Liver (tissue), 9 donors: ENCODE measurements around the gene CPN1. TPM values are rescaled to one million over a fixed set of nuclear protein-coding genes. Genes with fewer than 3 reads are reported as not detected.

Experiments
- DNase-seq: peaks from one replicate; pipeline ENCODE4 v3.0.0-alpha.2; 2017; ENCODE audit warnings: low spot score
- H3K27ac ChIP-seq, 2 donors: one replicate each; pipeline ENCODE4 v1.7.0; 2013; ENCODE audit warnings: inconsistent platforms in 2 of 2, low read length in 2 of 2, control low read depth in 1 of 2, low read depth in 1 of 2, mild to moderate bottlenecking in 1 of 2
- H3K27me3 ChIP-seq, 4 donors: one replicate each; pipeline versions ENCODE4 v1.6.1 to v1.7.0; 2013; ENCODE audit warnings: low read length in 3 of 4, inconsistent platforms in 1 of 4, mild to moderate bottlenecking in 1 of 4, moderate library complexity in 1 of 4; ENCODE audit not compliant: control insufficient read depth in 4 of 4, insufficient read depth in 4 of 4
- H3K36me3 ChIP-seq, 4 donors: one replicate each; pipeline versions ENCODE4 v1.6.1 to v1.7.0; 2013; ENCODE audit warnings: low read length in 3 of 4, mild to moderate bottlenecking in 3 of 4, low read depth in 1 of 4, moderate library complexity in 1 of 4; ENCODE audit not compliant: control insufficient read depth in 4 of 4, insufficient read depth in 3 of 4
- H3K4me1 ChIP-seq, 4 donors: one replicate each; pipeline versions ENCODE4 v1.6.1 to v1.7.0; 2013; ENCODE audit warnings: low read length in 3 of 4, mild to moderate bottlenecking in 3 of 4, moderate library complexity in 1 of 4; ENCODE audit not compliant: control insufficient read depth in 4 of 4, insufficient read depth in 4 of 4
- H3K4me3 ChIP-seq, 3 donors: one replicate each; pipeline versions ENCODE4 v1.6.1 to v1.7.0; 2013; ENCODE audit warnings: low read length in 3 of 3, control low read depth in 1 of 3, low read depth in 1 of 3, mild to moderate bottlenecking in 1 of 3
- H3K9ac ChIP-seq, 2 donors: one replicate each; pipeline ENCODE4 v1.7.0; 2013; ENCODE audit warnings: low read length in 2 of 2, mild to moderate bottlenecking in 2 of 2, moderate library complexity in 2 of 2, control low read depth in 1 of 2, low read depth in 1 of 2
- H3K9me3 ChIP-seq, 4 donors: one replicate each; pipeline versions ENCODE4 v1.6.1 to v1.7.0; 2013; ENCODE audit warnings: low read length in 3 of 4; ENCODE audit not compliant: control insufficient read depth in 4 of 4
- EGR1 ChIP-seq, 2 donors: IDR thresholded peaks; 2 replicates each; pipeline ENCODE4 v1.6.1; 2016 to 2018; ENCODE audit warnings: antibody characterized with exemption in 2 of 2, low read depth in 2 of 2
- FOXA1 ChIP-seq: IDR thresholded peaks from 2 replicates; pipeline ENCODE4 v1.6.1; 2016; ENCODE audit warnings: antibody characterized with exemption
- FOXA2 ChIP-seq: IDR thresholded peaks from 2 replicates; pipeline ENCODE4 v1.6.1; 2016; ENCODE audit warnings: antibody characterized with exemption
- HNF4G ChIP-seq: IDR thresholded peaks from 2 replicates; pipeline ENCODE4 v1.6.1; 2016; ENCODE audit warnings: antibody characterized with exemption
- JUND ChIP-seq, 2 donors: IDR thresholded peaks; 2 replicates each; pipeline ENCODE4 v1.6.1; 2016; ENCODE audit warnings: antibody characterized with exemption in 2 of 2
- NR2F2 ChIP-seq: IDR thresholded peaks from 2 replicates; pipeline ENCODE4 v1.6.1; 2016; ENCODE audit warnings: antibody characterized with exemption
- RAD21 ChIP-seq, 2 donors: IDR thresholded peaks; 2 replicates each; pipeline ENCODE4 v1.6.1; 2016; ENCODE audit warnings: antibody characterized with exemption in 2 of 2, mild to moderate bottlenecking in 2 of 2
- RXRA ChIP-seq, 2 donors: IDR thresholded peaks; 2 replicates each; pipeline ENCODE4 v1.6.1; 2017 to 2018; ENCODE audit warnings: antibody characterized with exemption in 2 of 2, mild to moderate bottlenecking in 1 of 2
- SP1 ChIP-seq: IDR thresholded peaks from 2 replicates; pipeline ENCODE4 v1.6.1; 2018; ENCODE audit warnings: antibody characterized with exemption, mild to moderate bottlenecking
- TAF1 ChIP-seq: conservative IDR thresholded peaks from 2 replicates; pipeline ENCODE4 v1.6.1; 2016; ENCODE audit warnings: antibody characterized with exemption, mild to moderate bottlenecking
- YY1 ChIP-seq: IDR thresholded peaks from 2 replicates; pipeline ENCODE4 v1.6.1; 2016; ENCODE audit warnings: antibody characterized with exemption, mild to moderate bottlenecking
- WGBS: extraction: QIAGEN DNeasy Blood & Tissue Kit; methylation state at CpG from one replicate; pipeline ENCODE4 v1.1.7; 2013; 5-methylcytosine and 5-hydroxymethylcytosine counted together
- polyA plus RNA-seq, 2 donors: library from polyadenylated mRNA; stranded (reverse) in 1 of 2; unstranded in 1 of 2; fragments of 200-250 nt in 1 of 2; fragments of >200 nt in 1 of 2; fragmentation: Nextera tagmentation in 1 of 2; extraction: Ambion mirVana in 1 of 2; gene quantifications; one replicate each; pipeline versions ENCODE4 v1.2.1 to v1.2.3, GENCODE V29; 2013 to 2015
- total RNA-seq, 2 donors: library from RNA; depleted of rRNA; stranded (reverse); fragments of >200 nt; gene quantifications; one replicate each; pipeline ENCODE4 v1.2.3, GENCODE V29; 2014
- TF ChIP-seq, protein P1 (sequence below): fragments of 150-350 bp; IDR thresholded peaks from 2 replicates; pipeline ENCODE4 v1.5.1; 2017; ENCODE audit warnings: improper control_type of control experiment, low read depth, low read length; ENCODE audit not compliant: missing input control
- TF ChIP-seq, protein P2 (sequence below): IDR thresholded peaks from 2 replicates; pipeline ENCODE4 v1.6.1; 2016; ENCODE audit warnings: antibody characterized with exemption, mild to moderate bottlenecking
- TF ChIP-seq, protein P3 (sequence below): IDR thresholded peaks from 2 replicates; pipeline ENCODE4 v1.6.1; 2016; ENCODE audit warnings: antibody characterized with exemption
- TF ChIP-seq, protein P4 (sequence below): IDR thresholded peaks from 2 replicates; pipeline ENCODE4 v1.6.1; 2016; ENCODE audit warnings: antibody characterized with exemption
- TF ChIP-seq, protein P5 (sequence below): IDR thresholded peaks from 2 replicates; pipeline ENCODE4 v1.6.1; 2016; ENCODE audit warnings: antibody characterized with exemption
- donor health status: healthy.
- donor health status: healthy.
- donor health status: healthy.
- donor health status: healthy.
- donor health status: healthy.

Gene CPN1
- total and polyA plus RNA-seq, 4 donors, result 30.4 to 119 (median 96.8) TPM

DNA sequence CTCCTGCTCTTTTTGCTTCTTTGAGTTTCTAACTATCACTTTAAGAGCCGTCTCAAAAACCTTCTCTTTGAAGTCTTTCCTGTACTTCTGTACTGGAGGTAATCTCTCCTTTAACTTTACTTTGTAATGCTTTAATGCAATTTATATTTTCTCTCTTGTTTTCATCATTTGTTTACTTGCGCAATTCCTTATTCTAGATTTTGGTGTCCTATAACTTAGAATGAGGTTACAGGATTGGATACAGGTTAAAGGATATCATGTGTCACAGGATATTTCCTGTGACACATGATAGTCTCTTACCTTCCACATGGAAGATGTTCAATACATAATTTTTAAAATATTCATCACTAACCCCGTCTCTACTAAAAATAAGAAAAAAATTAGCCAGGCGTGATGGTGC is 42.4 kb upstream of the CPN1 start:
- WGBS, result 95% methylated on average over 4 of the region's 4 CpGs

DNA sequence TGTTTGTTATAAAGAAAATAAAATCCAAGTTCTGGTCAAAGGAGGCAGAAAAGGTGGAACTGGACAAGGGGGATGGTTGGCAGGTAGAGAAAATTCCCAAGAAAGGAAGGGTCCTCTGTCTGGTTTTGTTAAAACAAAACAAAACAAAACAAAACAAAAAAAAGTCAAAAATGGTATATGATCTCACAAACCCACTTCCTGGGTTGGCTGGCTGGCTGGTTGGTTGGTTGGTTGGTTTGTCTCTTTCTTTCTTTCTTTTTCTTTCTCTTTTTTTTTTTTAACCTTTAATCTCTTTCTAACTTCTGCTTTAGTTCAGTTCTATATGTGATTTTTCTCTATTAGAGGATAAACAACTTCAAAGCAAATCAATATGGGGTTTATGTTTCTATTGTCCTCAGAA is 41.1 kb upstream of the CPN1 start:
- H3K27me3 ChIP-seq, result no peaks in the 10 kb centered on the region
- no peaks in the 10 kb centered on the region for H3K36me3 ChIP-seq
- DNase-seq, result no peak
- TF ChIP-seq, protein P1, sequence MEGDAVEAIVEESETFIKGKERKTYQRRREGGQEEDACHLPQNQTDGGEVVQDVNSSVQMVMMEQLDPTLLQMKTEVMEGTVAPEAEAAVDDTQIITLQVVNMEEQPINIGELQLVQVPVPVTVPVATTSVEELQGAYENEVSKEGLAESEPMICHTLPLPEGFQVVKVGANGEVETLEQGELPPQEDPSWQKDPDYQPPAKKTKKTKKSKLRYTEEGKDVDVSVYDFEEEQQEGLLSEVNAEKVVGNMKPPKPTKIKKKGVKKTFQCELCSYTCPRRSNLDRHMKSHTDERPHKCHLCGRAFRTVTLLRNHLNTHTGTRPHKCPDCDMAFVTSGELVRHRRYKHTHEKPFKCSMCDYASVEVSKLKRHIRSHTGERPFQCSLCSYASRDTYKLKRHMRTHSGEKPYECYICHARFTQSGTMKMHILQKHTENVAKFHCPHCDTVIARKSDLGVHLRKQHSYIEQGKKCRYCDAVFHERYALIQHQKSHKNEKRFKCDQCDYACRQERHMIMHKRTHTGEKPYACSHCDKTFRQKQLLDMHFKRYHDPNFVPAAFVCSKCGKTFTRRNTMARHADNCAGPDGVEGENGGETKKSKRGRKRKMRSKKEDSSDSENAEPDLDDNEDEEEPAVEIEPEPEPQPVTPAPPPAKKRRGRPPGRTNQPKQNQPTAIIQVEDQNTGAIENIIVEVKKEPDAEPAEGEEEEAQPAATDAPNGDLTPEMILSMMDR, result no peak
- TF ChIP-seq NR2F2, result no peak
- TF ChIP-seq HNF4G, result no peak
- TF ChIP-seq FOXA2, result no peak
- TF ChIP-seq, protein P2, sequence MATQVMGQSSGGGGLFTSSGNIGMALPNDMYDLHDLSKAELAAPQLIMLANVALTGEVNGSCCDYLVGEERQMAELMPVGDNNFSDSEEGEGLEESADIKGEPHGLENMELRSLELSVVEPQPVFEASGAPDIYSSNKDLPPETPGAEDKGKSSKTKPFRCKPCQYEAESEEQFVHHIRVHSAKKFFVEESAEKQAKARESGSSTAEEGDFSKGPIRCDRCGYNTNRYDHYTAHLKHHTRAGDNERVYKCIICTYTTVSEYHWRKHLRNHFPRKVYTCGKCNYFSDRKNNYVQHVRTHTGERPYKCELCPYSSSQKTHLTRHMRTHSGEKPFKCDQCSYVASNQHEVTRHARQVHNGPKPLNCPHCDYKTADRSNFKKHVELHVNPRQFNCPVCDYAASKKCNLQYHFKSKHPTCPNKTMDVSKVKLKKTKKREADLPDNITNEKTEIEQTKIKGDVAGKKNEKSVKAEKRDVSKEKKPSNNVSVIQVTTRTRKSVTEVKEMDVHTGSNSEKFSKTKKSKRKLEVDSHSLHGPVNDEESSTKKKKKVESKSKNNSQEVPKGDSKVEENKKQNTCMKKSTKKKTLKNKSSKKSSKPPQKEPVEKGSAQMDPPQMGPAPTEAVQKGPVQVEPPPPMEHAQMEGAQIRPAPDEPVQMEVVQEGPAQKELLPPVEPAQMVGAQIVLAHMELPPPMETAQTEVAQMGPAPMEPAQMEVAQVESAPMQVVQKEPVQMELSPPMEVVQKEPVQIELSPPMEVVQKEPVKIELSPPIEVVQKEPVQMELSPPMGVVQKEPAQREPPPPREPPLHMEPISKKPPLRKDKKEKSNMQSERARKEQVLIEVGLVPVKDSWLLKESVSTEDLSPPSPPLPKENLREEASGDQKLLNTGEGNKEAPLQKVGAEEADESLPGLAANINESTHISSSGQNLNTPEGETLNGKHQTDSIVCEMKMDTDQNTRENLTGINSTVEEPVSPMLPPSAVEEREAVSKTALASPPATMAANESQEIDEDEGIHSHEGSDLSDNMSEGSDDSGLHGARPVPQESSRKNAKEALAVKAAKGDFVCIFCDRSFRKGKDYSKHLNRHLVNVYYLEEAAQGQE, result no peak
- TF ChIP-seq, protein P3, sequence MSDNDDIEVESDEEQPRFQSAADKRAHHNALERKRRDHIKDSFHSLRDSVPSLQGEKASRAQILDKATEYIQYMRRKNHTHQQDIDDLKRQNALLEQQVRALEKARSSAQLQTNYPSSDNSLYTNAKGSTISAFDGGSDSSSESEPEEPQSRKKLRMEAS, result no peak
- TF ChIP-seq JUND (IDR thresholded peaks at IDR 0.05), result no peak
- TF ChIP-seq, protein P4, sequence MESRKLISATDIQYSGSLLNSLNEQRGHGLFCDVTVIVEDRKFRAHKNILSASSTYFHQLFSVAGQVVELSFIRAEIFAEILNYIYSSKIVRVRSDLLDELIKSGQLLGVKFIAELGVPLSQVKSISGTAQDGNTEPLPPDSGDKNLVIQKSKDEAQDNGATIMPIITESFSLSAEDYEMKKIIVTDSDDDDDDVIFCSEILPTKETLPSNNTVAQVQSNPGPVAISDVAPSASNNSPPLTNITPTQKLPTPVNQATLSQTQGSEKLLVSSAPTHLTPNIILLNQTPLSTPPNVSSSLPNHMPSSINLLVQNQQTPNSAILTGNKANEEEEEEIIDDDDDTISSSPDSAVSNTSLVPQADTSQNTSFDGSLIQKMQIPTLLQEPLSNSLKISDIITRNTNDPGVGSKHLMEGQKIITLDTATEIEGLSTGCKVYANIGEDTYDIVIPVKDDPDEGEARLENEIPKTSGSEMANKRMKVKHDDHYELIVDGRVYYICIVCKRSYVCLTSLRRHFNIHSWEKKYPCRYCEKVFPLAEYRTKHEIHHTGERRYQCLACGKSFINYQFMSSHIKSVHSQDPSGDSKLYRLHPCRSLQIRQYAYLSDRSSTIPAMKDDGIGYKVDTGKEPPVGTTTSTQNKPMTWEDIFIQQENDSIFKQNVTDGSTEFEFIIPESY, result no peak
- TF ChIP-seq YY1, result no peak
- no peak for TF ChIP-seq TAF1
- TF ChIP-seq EGR1 (IDR thresholded peaks at IDR 0.05; ENCODE audit: low read depth in 2 of 2), result no peak
- no peak overlapping the region for H3K9ac ChIP-seq
- no peak overlapping the region for H3K27ac ChIP-seq
- no peaks in the 10 kb centered on the region for H3K4me1 ChIP-seq
- H3K4me3 ChIP-seq, result no peak overlapping the region
- H3K9me3 ChIP-seq, result no peaks in the 10 kb centered on the region

More for the DNA sequence above, 42.4 kb upstream of the CPN1 start:
- H3K4me3 ChIP-seq, result no peak overlapping the region
- no peak overlapping the region for H3K27ac ChIP-seq
- H3K4me1 ChIP-seq, result no peaks in the 10 kb centered on the region
- no peaks in the 10 kb centered on the region for H3K27me3 ChIP-seq
- H3K9me3 ChIP-seq, result no peaks in the 10 kb centered on the region
- H3K9ac ChIP-seq, result no peak overlapping the region
- TF ChIP-seq RAD21 (IDR thresholded peaks at IDR 0.05), result no peak
- TF ChIP-seq TAF1, result no peak
- TF ChIP-seq, protein P4, result no peak
- no peak for TF ChIP-seq SP1
- TF ChIP-seq JUND (IDR thresholded peaks at IDR 0.05), result no peak
- TF ChIP-seq, protein P3, result no peak
- TF ChIP-seq HNF4G, result no peak
- TF ChIP-seq, protein P5, sequence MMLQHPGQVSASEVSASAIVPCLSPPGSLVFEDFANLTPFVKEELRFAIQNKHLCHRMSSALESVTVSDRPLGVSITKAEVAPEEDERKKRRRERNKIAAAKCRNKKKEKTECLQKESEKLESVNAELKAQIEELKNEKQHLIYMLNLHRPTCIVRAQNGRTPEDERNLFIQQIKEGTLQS, result no peak
- no peak for TF ChIP-seq RXRA (IDR thresholded peaks at IDR 0.05)
- no peak for TF ChIP-seq FOXA1
- TF ChIP-seq, protein P1, result no peak
- TF ChIP-seq YY1, result no peak
- TF ChIP-seq EGR1 (IDR thresholded peaks at IDR 0.05; ENCODE audit: low read depth in 2 of 2), result no peak
- DNase-seq, result no peak
- no peaks in the 10 kb centered on the region for H3K36me3 ChIP-seq
